Inferior parietal cortex (tissue), 1 donor: ENCODE measurements around the gene MYBPH.

Experiments used
- DNase-seq: peaks from one replicate; pipeline ENCODE4 v3.0.0-alpha.2; 2016; ENCODE audit errors: extremely low spot score

MYBPH gene

DNA sequence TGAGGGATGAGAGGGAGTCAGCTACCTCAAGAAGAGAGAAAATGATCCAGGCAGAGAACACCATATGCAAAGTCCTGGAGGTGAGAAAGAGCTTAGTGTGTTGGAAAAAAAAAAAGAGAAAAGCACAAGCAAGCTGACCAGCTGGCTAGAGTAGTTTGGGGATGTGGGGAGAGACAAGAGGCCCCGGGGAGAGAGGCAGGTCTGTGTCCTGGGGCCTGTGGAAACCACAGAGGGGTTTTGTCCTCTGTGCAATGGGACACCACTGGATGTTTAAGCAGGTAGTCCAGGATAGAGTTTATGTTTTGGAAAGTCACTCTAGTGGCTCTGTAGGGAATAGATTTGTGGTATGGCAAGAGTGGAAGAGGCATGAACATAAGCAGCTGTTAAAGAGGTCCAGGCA is 25.3 kb upstream of the MYBPH start:
- no peak for DNase-seq

DNA sequence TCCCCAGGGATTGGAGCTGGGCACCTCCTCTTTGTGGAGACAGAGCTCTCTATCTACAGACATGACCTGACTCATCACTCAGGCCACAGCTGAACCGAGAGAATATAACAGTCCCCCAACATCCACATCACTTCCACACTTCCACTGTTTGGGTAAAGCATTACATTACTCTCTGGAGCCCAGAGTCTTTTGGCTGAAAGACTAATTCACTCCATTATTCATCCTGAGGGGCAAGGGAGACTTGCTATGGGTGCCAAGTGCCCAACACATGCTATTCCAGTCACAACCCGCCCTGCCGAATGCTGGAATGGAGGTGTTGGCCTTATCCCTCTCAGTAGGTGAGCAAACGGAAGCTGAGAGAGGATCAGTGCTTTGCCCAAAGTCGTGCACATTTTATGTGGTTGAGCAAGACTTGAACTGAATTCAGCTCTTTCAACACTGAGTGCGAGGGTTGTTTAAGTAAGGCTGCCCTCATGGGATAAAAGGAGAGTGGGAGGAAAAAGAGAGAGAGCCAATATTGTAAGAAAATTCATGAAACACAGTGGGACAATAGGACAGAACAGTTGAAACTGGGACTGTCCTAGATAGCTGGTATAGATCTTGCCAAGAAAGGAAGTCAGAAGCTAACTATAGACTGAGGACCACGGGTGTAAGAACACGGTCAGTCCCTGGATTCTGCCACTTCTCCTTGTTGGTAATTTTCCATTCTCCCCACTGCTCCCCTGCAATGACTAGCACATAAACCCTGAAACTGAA is 24.4 kb upstream of the MYBPH start:
- DNase-seq, result peak; percentile 70

DNA sequence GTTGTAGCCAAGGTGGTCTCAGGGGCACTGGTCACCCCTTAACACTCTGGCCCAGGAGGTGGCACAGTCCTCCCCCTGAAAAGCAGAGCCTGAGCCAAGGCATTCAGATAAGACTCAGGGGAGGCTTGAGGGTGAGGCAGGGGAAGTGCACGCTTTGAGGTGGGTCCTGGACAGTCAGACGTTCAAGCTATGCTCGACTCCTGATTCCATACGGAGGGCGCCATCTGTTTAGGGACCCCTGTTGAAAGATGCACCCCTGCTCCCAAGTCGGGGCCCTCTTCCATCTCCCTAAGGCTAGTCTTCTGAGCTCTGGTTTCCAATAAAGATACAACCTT is 23.8 kb upstream of the MYBPH start:
- no peak for DNase-seq

DNA sequence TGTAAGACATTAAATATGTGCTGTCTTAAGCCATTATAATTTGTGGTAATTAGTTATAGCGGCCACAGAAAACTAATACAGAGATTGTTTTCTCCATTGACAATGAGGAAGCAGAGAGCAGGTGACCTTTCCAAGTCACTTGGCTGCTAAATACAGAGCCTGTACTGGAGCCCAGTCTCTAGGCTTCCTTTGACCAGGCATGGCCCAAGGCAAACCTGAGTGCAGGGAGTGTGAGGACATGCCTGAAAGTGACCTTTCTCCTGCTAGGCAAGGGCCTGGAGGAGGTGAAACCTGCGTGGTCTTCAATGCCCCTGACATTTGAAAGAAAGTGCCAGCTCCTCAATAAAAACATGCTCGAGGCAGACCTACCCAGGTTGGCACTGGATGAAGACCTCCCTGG is 23.4 kb upstream of the MYBPH start:
- DNase-seq, result no peak

DNA sequence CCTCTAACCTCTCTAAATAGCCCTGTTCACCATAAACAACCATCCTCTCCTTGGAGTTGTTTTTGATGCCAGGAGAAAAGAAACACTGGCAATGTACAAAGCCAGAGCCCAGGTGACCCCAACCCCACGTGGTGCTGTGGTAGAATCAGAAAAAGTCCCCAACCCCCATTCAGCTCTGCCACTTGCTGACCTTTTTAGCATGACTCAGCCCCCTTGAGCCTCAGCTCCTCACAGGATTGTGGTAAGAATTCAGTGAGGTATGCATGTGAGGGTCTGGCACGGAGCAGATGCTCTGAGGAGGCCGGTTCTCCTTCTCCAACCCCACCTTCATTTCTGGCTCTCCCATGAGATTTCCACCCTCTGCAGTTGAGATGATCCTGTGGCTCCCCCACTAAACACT is 22.0 kb upstream of the MYBPH start:
- DNase-seq, result no peak

DNA sequence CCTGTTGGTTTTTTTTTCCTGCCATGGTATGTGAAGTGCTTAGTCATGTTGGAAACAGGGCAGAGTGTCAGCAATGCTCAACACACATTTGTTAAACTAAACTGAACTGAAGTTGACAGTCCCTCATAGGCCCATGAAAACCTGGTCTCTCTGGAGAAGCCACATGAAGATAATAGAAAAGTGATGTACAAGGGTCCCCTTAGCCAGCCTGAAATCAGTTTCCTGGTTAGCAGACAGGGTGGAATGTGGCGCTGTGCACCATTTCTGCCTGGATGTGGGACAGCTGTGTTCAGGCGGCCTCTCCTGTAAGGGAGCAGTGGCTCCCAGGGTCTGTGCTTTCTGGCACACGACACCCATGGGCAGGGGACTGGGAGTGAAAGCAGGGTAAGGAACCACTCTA is 20.7 kb upstream of the MYBPH start:
- no peak for DNase-seq

DNA sequence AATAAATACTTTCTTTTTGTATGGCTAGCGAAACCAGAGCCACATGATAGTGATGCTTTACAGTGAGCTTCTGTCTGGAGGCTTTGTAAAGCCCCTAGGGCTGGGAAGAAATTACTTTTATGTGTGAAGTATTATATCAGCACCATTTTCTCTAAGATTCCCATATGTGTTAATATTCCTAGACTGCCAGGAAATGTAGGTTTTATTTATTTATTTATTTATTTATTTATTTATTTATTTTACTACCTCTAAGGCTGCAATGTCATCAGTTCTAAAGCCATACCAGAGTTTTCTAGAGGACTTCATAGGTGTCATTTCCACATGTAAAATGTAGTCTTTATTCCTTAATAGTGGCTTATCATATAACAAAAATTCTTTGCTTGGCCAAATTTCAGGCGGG is 15.3 kb upstream of the MYBPH start:
- no peak for DNase-seq

DNA sequence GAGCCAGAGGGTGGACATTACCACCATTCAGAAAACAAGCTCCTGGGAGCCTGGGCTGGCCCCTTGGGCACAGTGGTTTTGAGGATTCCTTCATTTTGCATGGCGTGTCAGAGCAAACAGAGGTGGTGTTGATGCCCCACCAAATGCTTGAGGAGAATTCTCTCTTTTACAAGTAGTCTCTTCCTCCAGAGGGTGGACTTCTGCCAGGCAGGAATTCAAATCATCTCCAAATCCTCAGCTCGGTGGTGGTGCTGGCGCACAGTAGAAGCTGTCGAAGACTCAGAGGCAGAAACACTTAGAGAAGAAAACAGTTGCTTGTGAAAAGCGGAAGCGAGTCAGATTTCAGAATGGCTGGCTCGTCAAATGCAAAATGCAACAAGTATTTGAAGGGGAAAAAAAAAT is 14.3 kb upstream of the MYBPH start:
- peak; percentile 53 for DNase-seq

DNA sequence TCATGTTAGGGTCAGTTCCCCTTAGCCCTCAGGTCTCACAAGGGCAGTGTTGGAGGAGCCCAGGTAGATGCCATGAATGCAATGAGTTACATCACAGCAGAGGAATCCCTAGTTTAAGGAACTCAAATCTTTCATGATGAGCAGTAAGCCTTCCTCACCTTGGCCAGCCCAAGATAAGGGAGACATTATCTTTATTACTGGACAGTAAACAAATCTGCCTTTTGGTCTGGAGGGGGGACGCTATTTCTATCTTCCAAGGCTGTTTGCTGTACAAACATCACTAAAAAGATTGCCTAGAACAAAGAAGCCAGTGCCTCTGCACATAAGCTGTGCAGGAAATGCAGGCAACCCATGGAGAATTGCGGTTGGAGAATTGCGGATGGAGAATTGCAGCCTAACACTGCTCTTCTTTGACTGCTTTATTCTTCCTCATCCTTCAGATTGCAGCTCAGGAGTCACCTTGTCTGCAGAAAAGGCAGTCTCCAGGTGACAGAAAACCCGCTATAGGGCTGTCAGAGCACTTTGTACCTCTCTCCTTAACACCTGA is 13.1 kb upstream of the MYBPH start:
- no peak for DNase-seq

DNA sequence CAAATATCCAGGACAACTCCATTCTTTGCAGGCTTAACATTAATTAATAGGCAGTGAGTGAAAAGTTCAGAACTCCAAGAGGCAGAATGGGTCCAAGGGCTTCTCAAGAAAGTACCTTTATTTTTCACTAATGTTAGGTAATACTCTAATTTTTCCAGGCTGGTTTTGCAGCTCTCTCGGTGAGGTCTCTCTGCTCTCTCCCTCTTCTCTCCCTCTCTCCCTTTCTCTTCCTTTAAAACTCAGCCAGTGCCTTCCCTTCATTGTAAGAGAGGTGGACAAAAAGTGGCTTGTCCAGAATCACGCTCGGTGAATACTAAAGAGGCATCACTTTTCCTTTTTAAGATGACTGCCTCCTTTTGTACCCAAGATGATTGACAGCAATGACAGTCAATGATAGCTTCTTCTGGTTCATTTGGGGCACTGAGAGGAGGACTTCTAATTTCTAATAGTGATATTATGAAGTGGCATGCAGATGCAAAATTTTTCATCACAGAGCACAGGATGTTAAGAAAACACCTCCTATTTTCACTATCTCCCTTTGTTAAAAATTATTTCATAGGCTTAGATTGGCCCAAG is 12.2 kb upstream of the MYBPH start:
- no peak for DNase-seq

DNA sequence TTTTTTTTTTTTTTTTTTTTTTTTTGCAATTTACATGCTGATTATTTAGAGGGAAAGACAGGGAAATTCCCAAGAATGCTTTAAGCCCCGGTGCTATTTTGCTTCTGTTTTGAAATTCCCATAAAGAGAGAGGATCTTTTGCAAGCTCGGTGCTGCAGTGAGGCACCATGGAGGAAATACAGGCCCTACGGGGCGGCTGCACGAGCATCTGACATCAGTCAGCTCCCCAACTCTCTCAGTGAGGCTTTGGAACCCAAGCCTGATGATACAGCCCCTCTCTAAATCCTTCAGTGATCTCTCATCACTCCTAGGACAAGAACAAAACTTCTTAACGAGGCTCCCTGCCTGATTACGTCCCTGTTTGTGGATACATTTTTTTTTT is 11.7 kb upstream of the MYBPH start:
- DNase-seq, result no peak

DNA sequence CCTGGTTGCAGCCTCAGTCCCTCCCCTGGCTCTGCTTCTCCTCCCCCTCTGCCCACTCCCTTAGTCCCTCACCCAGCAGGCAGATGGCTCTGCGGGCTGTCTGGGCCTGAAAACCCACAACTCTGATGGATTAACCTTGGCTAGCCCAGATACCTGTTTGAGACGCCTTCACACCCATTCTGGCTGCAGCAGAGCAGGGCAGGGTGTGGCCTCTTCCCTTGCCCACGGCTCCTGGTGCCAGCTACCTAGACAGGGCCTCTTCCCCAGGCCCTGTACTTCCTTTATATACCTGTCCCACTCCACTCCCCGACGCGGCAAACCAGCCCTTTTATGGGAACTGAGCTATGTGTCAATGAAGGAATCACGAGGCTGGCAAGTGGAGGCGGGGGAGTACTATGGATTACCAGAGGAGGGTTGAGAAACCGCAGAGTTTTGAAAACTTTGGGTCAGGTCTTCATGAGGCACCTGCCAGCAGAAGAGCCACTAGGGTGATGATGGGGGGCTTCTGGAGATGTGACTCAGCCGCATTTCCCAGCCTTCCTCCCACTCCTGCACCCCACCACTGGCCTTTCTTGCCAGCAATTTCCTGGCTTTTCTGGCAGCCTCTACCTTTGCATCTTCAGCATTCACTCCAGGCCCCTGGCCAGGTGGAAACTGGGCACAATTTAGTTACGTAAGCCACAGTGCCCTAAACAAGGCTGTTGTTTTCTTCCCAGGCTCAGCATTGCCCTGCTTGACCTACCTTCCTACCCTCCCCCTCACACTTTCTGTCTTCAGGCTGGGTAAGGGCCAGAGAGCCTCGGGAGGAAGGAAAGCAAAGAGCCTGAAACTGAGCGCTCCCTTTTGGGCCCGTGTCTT is 11.0 kb upstream of the MYBPH start, which contains the start of gene CHI3L1:
TSS of gene CHI3L1 (minus strand) at position 259 of the 858 bp plus-strand sequence. CDS start at position 178, 81 bp downstream.
- DNase-seq, result peak; percentile 49

DNA sequence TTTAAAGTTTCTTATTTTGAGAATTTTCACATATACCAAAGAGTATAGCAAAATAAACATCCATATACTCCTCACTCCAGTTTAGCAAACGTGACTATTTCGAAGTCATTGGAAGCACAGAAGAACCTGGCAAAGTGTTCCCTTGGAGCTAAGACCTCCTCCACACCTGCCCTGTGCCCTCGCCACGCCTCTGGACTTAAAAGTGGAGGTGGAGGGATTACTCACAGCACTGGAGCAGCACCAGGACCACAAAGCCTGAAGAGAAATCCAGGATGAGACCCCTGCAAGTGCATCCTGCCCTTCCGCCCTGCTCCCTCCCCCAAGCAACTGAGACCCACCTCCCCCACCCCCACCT is 10.4 kb upstream of the MYBPH start:
- DNase-seq, result no peak

DNA sequence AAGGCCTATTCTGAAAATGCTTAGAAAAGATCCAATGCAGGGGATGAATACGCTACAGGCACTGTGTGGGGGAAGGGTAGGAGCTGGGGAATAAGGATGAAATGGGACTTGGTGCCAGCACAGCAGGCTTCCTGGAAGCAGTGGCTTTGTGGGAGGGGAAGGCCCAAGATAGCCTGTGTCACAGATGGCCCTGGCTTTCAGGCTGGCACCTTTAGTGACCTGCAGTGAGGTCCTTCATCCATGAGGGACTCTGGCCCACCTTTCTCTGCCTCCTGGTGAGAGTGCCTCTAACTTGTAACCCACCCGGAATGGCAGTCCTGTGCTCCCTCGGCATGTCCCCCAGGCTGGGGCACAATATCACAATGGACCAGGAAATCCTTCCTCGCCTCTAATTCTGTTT is 10.0 kb upstream of the MYBPH start:
- DNase-seq, result no peak

DNA sequence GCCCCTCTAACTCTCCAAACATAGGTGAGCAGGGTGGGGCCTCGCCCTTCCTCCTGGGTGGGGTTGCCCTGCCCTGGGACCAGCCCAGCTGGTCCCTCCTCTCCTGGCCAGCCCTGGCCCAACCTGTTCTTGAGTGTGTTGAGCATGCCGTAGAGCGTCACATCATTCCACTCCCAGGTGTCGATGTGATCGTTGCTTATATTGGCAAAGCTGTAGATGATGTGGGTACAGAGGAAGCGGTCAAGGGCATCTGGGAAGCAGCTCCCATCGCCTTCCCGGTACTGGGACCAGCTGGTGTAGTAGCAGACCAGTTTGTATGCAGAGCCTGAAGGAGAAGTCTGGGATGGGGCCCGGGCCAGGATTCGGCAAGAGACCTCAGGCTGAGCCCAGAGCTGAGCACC is 9.4 kb upstream of the MYBPH start:
- no peak for DNase-seq

DNA sequence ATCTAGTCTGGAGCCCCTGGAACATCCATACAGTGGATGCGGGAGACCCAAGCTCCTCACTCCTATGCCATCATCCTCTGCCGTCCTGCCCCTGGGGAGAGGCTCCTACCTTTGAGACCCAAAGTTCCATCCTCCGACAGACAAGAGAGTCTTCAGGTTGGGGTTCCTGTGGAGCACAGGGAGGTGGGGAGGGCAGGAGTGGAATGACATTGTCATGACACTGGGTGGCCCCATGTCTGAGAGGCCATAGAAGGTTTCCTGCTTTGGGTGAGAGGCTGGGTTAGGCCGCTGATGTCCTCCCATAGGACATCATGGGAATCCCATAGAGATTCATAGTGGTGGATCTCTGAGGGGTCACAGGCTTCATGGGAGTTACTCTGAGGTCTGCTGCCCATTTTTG is 8.8 kb upstream of the MYBPH start:
- DNase-seq, result no peak

DNA sequence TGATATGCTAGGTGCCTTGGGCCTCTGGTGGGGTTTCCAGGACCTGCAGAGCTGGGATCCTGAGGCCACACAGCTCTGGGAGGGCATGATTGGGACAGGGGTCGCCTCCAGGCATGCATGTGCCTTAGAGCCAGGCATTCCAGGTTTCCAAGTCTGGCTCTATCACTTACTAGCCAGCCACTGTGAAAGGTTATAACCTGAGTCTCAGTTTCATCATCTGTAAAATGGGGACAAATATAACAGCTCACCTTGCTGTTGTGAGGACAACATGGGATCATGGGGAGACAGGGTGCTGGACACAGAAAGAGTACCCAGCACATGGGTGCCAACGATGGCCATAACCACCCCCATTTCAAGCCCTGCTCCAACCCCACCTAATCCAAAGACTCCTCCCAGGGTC is 8.2 kb upstream of the MYBPH start:
- DNase-seq, result no peak

DNA sequence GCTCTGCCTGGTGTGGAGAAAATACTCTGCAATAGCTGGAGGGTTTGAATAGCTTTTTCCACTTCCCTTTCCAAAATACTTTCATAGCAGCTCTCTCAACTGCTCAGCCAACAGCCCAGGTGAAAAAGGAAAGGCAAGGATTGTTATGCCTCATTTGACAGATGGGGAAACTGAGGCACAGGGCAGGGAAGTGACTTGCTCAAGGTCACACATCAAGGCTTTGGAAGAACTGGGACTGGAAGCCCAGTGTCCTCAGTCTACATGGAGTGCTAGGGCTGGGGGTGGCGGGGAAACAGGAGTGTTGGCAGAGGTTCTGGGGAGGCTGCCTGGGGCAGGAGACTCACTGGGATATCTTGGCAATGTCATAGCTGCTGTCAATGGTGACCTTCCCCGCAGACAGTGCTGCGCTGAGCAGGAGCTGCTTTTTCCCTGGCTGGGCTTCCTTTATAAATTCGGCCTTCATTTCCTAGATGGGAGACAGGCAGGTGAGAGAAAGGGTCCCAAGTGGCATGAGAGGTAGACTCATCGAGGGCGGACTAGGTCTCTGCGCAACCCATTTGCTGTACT is 6.8 kb upstream of the MYBPH start:
- DNase-seq, result no peak

DNA sequence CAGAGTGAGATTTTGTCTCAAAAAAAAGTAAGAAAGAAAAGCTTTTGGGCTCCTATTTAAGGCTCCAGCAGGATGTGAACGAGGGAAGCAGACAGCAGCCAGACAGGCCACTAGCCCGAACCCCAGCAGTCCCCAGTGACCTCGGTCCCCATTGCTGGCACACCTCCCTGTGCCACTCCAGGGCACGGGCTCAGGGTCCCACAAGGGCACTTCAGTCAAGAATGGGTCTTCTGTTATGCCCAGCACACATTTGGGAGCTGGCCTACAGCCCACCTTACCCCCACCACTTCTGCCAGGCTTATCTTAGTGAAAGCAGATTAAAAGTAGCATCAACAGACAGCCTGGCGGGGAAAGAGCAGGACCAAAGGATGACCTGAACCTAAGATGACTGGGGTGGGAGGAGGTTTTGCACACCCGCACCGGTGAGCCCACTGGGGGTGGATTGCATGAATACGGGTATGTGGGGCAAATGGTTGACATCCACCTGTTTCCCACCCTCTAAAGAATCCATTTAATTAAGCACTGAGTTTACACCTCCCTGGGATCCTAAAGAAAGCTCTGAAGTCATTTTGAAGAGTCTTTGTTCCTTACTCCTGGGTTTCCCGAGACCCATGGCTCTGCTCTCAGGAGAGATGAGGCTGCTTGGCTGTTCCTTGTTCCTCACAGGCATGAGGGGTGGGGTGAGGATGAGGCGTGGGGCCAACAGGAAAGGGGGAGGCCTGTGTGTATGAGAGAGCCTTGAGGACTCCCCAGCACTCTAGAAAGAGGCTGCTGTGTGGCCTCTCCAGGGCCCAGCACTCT is 6.2 kb upstream of the MYBPH start:
- no peak for DNase-seq

DNA sequence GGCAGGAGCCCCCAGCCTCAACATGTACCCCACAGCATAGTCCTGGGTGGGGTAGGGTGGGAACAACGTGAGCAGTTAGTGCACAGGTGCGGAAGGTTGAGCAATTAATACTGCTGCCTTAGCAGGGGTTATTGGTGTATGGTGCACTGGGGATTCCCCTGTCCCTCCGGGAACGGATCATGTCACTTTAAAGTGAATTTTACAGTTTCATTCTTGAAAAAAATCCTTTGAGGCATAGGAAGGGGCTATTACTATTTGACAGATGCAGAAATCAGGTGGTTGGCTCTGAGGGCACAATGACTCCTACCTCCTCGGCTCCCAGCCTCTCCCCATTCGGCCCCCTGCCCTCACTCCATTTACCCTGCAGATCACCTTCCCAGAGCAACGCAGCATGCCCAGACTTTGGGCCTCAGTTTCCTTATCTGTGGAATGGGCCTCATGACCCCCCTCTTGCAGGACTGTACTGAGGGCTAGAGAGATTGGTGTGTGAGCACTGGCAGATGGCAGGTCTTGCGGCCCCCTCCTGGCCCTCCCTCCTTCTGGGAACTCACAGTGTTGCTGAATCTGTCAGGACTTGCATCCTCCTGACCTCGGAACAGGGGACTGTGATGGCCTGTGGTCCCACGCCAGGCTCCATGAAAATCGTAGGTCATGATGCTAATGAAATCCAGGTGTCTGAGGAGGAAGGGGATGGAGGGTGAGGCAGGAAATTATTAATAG is 5.1 kb upstream of the MYBPH start:
- DNase-seq, result no peak

DNA sequence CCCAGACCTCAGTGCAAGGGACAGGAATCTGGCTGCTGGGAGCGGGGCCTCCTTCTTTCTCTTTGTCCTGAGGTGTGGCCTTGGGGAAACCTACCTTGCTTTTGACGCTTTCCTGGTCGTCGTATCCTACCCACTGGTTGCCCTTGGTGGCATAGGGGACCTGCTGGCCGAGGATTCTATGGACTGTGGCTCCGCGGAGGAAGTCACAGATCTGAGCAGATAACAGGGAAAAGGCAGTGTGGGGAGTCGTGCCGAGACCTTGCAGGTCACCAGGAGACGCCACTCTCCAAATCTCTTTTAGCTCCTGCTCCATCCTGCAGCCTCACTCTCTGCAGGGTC is 4.0 kb upstream of the MYBPH start:
- no peak for DNase-seq
